Measurements from ENCODE around the gene NEURL1.
"Not testable (repeated sequence)": the region's sequence is repeated elsewhere in the genome, so short reads cannot be mapped to it uniquely, and the experiment has no call there.

Gene NEURL1

DNA sequence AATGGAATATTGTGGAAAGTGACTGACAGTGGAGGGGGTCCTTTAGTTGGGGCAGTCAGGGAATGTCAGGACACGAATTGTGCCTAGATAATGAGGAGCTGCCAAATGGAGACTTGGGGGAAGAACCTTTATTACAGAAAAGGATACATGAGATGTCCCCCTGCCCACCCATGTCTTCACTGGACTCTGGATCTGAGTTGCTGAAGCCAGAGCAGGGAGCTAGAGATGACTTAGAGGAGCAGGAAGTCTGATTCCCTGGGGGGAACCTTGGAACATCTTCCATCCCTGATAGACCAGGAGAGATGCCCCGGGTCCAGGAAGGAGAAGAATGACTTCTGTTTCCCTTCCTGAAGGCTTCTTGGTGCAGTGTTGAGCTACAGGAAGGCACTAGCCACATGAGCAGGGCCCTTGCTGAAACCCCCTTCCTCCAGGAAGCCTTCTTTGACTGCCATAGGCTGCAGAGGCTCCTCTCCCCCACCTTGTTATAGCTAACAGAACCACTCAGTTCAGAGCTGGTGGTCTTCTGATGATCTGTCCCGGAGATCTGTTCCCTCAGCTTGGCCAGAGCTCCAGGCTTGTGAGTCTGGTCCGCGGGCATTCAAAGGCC is 747 bp upstream of the NEURL1 start:
- no peak for DNase-seq (ENCODE audit: low read depth in 2 of 3, low spot score in 1 of 3)

- DNase-seq (ENCODE audit: low read depth in 2 of 3, low spot score in 1 of 3) = no peak
Observed at GRCh38 chr10:103493916-103494877, 692 bp downstream of the NEURL1 start.

DNA sequence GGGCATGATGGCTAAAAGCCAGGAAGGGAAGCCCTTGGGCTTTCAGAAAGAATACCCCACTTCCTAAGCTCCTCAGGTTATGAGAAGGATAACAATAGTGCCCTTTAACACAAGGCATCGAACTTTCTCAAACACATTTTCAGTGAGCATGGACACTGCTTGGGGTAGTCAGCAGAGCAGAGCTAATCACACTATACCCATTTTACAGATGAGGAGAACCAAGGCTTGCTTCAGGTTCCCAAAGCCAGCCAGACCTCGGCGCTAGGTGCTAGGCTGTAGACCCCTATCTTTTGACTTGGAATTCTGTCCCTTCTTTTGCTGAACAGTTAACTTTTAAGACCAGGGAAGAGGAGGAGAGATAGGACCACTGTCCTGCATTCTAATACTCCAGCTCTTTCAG is 1.8 kb downstream of the NEURL1 start:
- DNase-seq (ENCODE audit: low read depth in 2 of 3, low spot score in 1 of 3) = no peak

DNA sequence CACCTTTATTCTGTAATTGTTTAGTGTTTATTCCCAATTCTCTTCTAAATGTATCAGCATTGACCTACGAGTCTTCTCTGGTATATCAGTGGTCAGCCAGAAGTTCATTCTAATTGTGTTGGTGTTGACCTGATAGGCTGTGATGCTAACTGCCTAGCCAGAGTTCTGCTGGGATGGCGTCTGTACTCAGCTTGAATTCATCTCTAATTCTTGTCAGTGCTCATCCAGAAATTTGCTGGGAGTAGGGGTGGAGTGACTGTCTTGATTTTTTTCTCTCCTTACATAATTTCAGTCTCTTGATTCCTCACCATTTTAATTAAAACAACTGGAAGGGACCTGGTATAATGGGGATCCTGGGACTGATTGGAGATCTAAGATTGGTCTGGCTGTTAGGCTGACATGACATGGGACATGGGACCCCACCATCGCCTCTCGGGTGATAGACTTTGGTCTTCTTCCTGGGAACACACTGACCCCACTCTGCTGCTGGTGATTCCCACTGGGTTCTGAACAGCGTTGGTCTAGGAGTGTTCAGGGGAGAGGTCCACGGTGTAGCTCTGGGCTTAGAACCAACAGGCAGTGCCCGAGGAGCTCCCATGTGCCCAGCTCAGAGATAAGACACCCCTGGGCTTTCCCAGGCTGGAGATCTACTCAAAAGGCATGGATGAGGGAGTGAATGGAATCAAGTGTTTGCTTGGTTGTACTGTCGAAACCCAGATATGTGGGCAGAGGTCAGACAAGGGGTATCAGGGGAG is 3.8 kb downstream of the NEURL1 start:
- DNase-seq (ENCODE audit: low read depth in 2 of 3, low spot score in 1 of 3) = no peak

DNA sequence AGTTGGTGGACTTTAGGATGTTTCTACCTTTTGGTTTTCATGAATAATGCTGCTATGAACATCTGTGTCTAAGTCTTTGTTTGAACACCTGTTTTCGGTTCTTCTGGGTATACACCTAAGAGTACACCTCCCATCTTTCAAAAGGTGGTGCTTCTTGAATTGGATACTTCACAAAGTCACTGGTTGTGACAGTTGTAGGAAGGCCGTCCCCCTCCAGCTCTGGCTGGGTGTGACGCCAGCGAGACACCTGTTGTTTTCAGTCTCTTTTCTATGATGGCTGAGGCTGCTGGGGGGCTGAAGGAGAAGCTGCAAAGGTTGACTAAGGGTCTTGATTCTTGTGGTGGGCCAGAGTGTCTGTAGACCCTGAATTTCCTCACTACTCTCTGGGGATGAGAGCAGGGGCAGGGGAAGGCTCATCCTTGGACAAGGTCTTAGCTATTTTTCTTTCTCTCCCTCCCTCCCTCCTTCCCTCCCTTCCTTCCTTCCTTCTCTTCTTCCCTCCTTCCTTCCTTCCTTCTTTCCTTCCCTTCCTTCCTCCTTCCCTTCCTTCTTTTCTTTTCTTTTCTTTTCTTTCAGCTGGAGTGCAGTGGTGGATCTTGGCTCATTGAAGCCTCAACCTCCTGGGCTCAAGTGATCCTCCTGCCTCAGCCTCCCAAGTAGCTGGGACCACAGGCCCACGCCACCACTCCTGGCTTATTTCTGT is 5.6 kb downstream of the NEURL1 start:
- no peak for DNase-seq (ENCODE audit: low read depth in 2 of 3, low spot score in 1 of 3)

DNA sequence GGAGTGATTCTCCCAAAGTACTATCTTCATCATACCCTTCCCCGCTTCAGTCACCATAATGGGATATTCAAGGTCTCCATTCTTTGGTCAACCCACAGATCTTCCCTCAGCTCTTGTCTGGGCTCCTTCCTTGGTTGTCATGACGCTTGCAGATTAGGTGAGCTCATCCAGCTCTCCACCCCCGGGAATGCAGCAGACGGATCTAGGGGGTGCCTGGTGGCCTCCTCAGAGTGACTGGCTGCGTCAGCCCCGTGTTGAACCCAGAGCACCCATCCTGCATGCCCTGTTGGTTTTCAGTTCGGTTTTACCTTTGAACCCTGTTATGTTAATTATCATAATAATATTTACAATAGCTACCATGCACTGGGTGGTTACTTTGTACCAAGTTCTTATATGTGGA is 6.4 kb downstream of the NEURL1 start:
- DNase-seq (ENCODE audit: low read depth in 2 of 3, low spot score in 1 of 3) = no peak

GRCh38 chr10:103500481-103500880 is 7.0 kb downstream of the NEURL1 start:
- no peak for DNase-seq (ENCODE audit: low read depth in 2 of 3, low spot score in 1 of 3)

DNA sequence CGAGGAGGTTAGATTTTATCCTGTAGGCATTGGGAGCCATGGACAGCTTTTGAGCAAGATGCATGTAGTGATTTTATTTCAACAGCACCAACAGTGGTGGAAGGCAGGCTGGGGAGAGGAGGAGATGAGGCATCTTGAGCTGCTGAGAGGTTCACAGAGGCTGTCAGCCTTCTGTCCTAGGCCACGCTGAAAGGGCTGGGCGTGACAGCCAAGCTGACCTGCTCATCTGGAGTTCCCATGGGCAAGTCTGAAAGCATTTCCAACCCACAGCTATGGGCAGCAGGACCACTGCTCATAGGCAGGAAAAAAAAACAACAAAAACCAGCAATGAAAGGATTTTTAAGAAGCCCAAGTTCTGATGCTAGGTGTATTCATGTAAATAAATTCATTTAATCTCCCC is 7.7 kb downstream of the NEURL1 start:
- no peak for DNase-seq (ENCODE audit: low read depth in 2 of 3, low spot score in 1 of 3)

DNA sequence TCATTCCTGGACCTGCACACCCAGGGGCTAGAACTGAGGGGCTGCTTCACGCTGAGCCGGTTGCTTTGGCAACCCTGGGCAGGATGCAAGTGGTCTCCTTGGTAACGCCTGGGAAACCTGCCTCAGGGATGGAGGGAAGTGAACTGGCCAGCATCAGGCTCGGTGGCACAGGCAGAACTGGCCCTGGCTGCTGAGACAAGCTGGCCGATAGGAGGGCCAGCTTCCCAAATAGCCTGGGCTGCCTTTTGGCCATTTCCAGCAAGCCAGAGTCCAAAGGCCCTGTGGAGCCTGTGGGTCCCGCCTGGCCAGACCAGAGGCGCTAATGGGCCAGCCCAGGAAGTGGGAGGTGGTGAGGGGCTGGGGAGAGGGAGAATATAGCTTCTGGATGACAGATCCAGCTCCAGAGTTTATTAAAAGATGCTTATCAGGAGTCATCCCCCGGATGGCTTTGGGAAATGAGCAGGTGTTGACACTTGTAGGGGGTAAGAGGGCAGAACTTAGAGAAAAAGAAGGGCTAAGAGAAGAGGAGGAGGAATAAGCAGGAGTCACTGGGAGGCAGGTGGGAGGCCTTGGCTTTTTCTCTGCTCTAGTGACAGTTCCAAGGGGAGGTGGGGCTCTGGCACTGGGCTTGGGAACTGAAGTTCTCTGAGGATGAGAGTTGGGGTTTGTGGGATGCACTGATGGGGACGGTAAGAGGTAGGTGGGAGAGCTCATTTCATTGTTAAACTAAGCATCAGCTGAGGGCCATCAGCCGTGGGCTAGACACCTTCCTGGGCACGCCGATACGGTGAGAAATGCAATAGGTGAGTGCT is 9.6 kb downstream of the NEURL1 start:
- no peak for DNase-seq (ENCODE audit: low read depth in 2 of 3, low spot score in 1 of 3)

DNA sequence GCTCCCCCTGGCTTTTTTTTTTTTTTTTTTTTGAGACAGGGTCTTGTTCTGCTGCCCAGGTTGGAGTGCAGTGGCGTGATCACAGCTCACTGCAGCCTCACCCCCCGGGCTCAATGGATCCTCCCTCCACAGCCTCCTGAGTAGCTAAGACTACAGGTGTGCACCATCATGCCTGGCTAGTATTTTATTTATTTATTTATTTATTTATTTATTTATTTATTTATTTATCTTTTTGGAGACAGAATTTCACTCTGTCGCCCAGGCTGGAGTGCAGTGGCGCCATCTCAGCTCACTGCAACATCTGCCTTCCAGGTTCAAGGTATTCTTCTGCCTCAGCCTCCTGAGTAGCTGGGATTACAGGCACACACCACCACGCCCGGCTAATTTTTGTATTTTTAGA is 10.3 kb downstream of the NEURL1 start:
- DNase-seq (ENCODE audit: low read depth in 2 of 3, low spot score in 1 of 3) = not testable (repeated sequence)

GRCh38 chr10:103504181-103504783 is 10.8 kb downstream of the NEURL1 start:
- DNase-seq (ENCODE audit: low read depth in 2 of 3, low spot score in 1 of 3) = peak; percentile 38 to 55 (median 43)

DNA sequence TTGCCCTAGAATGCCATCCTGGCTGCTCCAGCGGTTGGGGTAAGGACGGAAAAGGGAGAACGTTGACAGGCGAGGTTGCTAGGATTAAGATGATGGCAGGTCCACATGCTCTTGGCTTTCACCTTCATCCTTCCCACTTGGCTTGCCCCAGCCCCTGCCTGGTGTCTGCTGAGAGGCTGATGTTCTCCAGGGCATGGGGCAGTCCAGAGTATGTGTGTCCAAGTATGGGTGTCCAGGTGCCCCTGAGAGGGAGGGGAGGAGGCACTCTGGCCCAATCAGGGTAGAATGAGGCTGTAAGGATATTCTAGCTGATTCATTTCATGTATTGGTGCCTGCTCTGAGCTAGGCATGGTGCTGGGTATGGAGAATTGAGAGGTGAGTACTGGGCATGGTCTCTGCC is 12.6 kb downstream of the NEURL1 start:
- no peak for DNase-seq (ENCODE audit: low read depth in 2 of 3, low spot score in 1 of 3)

- DNase-seq (ENCODE audit: low read depth in 2 of 3, low spot score in 1 of 3) = no peak
Observed at GRCh38 chr10:103507235-103508191, 14.0 kb downstream of the NEURL1 start.

- DNase-seq (ENCODE audit: low read depth in 2 of 3, low spot score in 1 of 3) = no peak
Observed at GRCh38 chr10:103510046-103510685, 16.7 kb downstream of the NEURL1 start.

DNA sequence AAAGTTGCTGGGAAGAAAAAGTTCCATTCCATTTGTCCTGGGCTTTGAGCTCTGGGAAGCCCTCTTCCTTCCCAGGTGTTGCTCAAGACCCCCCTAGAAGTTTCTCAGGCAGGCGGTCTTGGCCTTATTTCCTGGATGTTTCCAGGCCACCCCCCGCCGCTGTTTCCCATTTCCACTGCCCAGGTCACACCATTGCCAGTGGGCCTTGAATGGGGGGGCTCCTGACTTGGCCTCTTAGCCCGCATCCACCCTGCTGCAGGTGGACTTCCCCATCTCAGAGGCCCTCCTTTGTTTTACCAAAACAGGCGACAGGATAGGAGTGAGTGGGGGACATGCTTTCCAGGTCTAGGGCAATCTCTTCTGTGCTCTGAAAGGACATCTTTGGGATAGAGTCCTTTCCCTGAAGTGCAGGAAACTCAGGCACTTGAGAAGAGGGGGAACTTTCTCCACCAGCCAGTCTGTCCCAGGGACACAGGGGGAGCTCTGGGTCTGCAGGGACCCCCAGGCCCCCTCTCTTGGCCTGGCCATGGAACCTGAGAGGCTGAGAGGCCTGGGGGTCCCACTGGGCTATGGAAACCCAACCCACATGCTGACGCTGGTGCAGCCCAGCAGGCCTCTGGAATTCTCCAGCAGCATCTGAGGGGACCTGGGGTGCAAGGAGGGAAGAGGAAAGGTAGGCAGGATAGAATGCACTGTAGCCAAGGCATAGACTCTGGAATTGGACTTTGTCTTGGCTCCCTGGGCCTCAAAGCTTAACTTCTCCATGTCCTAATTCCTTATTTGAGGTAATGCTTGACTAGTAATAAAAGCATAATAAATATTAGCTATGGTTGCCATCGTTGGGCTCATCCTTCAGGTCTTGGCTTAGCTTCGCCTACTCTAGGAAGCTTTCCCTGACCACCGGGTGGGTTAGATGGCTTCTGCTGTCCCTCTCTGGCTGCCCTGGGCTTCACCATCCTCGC is 17.6 kb downstream of the NEURL1 start:
- DNase-seq (ENCODE audit: low read depth in 2 of 3, low spot score in 1 of 3) = no peak

DNA sequence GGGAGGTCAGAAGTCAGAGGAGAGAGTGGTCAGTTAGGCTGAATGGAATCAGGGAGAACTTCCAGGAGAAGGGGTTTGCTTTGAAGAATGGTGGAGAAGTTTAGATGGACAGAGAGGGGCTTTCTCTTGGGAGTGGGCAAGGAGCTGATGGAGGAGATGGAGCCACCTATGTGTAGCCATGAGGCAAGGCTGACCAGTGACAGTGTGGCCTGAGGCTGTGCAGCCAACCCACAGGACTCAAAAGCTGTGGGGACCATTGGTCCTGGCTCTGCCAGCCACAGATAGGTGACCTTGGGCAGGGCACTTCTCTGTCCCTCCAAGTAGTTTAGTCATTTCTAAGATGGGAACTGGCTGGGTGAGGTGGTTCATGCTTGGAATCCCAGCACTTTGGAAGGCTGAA is 18.7 kb downstream of the NEURL1 start:
- no peak for DNase-seq (ENCODE audit: low read depth in 2 of 3, low spot score in 1 of 3)

All from stimulated activated CD4-positive, alpha-beta T cell treated with anti-CD3 and anti-CD28 coated beads, Interleukin-12 subunit alpha, Interleukin-12 subunit beta, amount 100 ng/mL, for 48 hours (primary cell).